GM19239 (cell line): ENCODE measurements around the gene FLYWCH2.

Experiments used
- DNase-seq: peaks from one replicate; pipeline ENCODE4 v3.0.0; 2011; ENCODE audit warnings: low spot score; ENCODE audit not compliant: insufficient read length
- FAIRE-seq: peaks from 2 replicates; lab custom pipeline; 2011; peaks lifted over from hg19 to GRCh38; lab: Jason Lieb, UNC

Gene FLYWCH2

DNA sequence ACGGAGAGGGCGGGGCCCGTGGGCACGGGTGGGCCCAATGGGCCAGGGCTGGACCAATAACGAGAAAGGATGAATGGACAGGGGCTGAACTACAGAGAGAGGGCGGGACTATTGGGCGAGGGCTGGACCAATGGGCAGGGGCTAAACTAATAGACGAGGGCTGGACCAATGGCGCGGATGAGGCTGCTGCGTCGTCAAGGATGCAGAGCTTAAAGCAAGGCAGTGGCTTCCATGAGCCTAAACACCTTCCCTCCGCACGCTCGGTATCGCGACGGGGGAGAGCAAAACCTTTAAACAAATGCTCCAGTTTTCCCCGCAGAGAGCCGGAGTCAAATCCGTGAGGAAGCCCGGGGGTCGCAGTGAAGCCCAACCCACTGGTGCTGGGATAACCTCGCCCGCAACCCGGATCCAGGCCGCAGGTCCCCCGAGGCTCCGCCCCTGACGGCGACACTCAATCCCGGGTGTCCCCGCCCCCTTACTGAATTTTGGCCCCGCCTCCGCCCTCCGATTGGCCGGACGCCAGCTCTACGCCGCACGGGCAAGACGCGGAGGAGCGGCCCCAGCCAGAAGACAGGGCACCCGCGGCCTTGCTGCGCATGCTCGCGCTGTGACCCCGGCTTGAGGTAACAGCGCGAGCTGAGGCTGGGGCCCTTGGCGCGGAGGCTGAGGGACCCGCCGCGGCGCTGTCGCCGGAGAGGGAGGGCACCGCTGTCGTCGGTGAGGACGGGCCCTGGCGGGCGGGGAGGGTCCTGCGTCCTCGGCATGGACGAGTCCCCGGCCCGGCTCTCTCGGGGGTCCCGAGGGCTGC lies at the start of gene FLYWCH2:
FLYWCH2 (plus strand) TSS at position 566 of the 808 bp plus-strand sequence. CDS start 13,235 bp downstream, outside the sequence.
- FAIRE-seq (peak; percentile 99), DNase-seq (peak; percentile 95)

DNA sequence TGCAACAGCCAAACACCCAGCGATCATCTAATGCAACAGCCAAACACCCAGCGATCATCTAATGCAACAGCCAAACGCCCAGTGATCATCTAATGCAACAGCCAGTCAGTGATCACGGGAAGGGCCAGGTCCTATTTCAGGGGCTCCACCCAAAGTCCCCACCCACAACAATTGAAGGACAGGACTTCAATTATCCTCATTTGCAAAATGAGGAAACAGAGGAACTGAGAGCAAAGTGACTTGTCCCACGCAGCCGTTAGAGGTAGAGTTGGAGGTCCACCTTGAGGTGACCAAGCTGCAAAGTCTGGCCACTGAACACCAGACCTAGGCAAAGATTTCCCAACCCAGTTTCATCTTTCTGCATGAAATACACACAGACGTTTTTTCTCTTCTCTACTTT lies 49.2 kb upstream of the FLYWCH2 start:
- DNase-seq (no peak), FAIRE-seq (no peak)

GRCh38 chr16:2834968-2835367 lies 48.0 kb upstream of the FLYWCH2 start:
- DNase-seq = no peak
- FAIRE-seq = no peak

- DNase-seq (no peak), FAIRE-seq (no peak)
Observed at GRCh38 chr16:2835638-2836493, 47.1 kb upstream of the FLYWCH2 start.

GRCh38 chr16:2836646-2837508 lies 46.1 kb upstream of the FLYWCH2 start:
- DNase-seq = no peak
- no peak for FAIRE-seq

DNA sequence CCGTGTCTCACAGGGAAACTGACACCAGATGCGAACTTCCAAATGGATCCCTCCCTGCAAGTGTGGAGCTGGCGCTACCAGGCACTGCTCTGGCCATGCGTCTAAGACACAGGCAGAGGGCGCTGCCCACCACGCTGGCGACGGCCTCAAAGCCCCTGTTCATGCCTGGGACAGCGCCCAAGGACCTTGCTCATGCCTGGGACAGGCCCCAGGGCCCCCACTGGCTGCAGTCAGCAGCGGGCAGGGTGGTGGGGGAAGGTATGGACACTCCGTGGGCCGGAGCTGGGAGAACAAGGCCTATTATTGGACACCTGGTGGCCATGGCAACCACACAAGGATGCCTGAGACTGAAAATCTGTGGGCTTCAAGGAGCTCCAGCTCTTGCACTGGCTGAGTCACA lies 44.1 kb upstream of the FLYWCH2 start:
- peak; percentile 65 for DNase-seq
- FAIRE-seq = no peak

DNA sequence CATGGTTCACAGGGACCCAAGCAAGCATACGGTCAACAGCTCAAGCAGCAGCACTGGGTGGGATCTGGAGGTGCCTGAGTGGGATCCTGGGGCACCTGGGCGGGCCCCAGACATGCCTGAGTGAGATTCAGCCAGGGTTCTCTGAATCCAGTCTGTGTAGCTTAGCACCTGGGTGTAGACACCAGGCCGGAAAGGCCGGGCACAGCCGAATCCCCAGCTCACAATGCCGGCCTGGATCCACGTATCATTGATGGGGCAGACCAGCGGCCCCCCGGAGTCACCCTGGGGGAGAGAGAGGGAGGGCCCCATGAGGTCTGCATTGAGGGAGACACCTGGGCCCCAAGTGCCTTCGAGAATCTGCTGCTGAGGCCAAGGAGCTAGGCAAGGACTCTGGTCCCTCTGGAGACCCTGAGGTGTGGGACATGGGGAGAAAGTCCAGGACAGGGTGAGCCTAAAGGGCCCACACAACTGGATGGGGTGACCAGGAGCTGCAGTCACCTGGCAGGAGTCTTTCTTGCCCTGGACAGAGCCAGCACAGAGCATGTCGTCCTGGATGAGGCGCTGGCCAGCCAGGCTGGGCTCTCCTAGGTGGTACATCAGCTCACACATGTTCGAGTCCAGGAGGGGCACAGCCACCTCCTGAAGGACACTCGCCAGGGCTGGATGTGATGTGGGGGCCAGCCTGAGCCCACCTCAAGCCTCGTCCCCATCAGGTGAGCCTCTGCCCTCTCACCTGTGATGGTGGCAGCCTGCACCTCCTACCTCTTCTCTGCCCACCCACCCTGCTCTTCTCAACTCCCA lies 43.2 kb upstream of the FLYWCH2 start:
- DNase-seq (no peak), FAIRE-seq (no peak)

- no peak for FAIRE-seq
Observed at GRCh38 chr16:2840914-2841313, 42.1 kb upstream of the FLYWCH2 start.

GRCh38 chr16:2841606-2842339 lies 41.2 kb upstream of the FLYWCH2 start:
- DNase-seq = no peak
- no peak for FAIRE-seq

More at GRCh38 chr16:2840914-2841313, 42.1 kb upstream of the FLYWCH2 start:
- no peak for DNase-seq

GRCh38 chr16:2842340-2843000 lies 40.5 kb upstream of the FLYWCH2 start:
- DNase-seq (peak; percentile 72), FAIRE-seq (no peak)

DNA sequence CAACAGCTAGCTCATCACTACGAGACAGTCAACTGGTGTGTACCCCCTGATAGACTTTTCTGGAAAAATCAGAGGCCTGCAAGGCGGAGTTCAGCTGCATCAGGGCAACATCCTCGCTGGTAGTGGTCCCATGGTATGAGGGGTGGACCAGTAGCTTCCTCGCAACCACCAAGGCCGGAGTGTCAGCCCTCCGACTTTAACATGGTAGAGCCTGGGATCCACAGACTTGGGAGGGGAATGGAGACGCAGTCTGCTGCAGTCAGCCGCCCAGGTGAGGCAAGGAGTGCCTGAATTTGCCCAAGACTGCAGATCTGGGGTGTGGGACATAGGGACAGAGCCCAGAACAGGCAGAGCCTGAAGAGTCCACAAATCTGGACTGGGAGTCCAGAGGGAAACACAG lies 39.5 kb upstream of the FLYWCH2 start:
- FAIRE-seq (no peak), DNase-seq (no peak)

DNA sequence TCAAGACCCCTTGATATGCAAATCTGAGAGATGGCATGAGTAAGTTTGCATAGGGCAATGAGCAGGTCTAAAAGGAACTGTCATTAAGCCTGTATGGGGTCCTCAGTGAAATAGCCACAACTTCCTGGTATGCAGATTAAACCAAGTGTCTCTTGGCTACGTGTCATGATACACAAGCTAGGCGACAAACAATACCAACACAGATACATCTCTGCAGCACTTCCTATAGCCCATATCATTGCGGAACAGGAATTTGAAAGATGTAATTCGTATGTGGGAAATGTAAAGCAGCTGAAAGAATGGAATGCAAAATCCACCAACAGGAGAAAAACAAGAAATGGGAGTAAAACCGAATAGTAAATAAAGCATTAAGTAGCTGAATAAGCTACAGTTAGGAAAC lies 37.9 kb upstream of the FLYWCH2 start:
- FAIRE-seq (no peak), DNase-seq (no peak)

DNA sequence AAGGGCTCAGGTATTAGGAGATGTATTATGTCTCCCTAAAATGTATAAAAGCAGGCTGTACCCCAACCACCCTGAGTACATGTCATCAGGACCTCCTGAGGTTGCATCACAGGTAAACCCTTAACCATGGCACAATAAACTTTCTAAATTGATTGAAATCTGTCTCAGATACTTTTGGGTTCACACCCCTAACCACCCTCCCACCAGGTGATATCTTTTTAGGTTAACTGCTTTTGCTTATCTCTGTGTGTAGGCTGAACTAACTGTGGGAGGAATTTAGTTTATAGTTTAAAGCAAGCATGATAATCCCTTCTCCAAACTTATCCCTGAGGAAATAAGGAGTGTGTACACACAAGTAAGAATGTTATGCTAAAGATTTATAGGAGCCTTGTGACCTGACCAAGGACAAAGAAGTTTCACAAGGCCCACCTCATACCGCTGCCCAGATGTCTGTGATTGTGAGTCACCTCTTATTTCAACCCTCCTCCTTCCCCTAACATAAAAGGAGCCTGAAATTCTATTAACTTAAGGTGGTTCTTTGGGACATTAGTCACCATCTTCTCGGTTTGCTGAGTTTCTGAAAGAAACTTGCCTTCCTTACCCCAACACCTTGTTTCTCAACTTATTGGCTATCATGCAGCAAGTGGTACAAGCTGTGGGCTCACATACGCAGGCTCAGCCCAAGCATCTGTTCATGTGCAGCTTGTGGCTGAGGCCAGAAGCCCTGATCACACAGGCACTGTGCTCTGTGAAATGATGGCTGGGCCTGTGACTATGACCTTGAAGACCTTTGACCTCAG lies 36.3 kb upstream of the FLYWCH2 start:
- DNase-seq = no peak
- FAIRE-seq = no peak

- FAIRE-seq (no peak), DNase-seq (no peak)
Observed at GRCh38 chr16:2848933-2849725, 33.9 kb upstream of the FLYWCH2 start.

DNA sequence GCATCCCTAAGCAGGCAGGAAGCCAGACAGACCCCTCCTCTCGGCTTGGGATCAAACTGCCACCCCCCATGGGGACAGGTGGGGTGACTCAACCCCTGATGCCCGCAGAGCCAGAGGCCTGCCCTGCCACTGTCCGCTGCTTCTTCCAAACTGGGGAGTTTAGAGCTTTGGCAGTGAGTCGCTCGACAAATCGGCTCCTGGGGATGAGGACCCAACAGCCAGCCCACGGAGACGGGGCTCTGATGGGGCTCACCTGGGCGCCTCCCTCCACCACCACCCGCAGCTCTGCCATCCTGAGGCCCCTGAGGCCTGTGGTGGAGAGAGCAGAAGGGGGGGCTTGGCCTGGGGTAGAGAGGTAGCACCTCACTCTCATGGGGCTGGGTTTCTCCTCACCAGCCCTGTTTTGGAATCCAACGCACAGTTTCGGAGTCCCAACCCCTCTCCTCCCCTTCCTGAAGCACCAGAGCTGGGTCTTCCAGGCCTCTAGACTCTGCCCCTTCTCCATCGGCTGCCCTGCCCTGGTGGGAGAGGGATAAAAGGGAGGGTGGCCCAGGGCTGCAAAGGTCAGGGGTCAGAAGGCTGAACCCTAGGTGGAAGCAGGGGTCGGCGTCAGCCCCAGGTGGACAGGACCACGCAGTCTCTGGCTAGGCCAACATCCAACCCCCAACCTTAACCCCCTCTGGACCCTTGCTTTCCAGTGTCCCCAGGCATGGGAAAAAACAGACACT lies 30.8 kb upstream of the FLYWCH2 start:
- FAIRE-seq = no peak

More for the DNA sequence above, 30.8 kb upstream of the FLYWCH2 start:
- DNase-seq = no peak
